GM19043 (cell line): Measurements from ENCODE around the gene POU3F3.

Experiments used
- ATAC-seq: cut with Tn5 transposase; IDR thresholded peaks from one replicate; pipeline ENCODE4 v1.9.1; 2021; ENCODE audit warnings: low read depth; ENCODE audit not compliant: unreplicated experiment

POU3F3 gene

GRCh38 chr2:104872866-104873688, 19.2 kb downstream of the POU3F3 start:
- ATAC-seq: peak; percentile 74

- no peak for ATAC-seq
Observed at GRCh38 chr2:104873689-104874054, 19.8 kb downstream of the POU3F3 start.

GRCh38 chr2:104874230-104874629, 20.3 kb downstream of the POU3F3 start:
- ATAC-seq: no peak

- ATAC-seq: no peak
Observed at GRCh38 chr2:104875262-104875661, 21.3 kb downstream of the POU3F3 start.

GRCh38 chr2:104876606-104877570, 23.0 kb downstream of the POU3F3 start:
- ATAC-seq: no peak

- ATAC-seq: no peak
Observed at GRCh38 chr2:104878863-104879512, 25.1 kb downstream of the POU3F3 start.

- no peak for ATAC-seq
Observed at GRCh38 chr2:104880076-104880475, 26.2 kb downstream of the POU3F3 start.

- ATAC-seq: no peak
Observed at GRCh38 chr2:104883357-104883756, 29.4 kb downstream of the POU3F3 start.

GRCh38 chr2:104885119-104885782, 31.3 kb downstream of the POU3F3 start:
- ATAC-seq: no peak

GRCh38 chr2:104887676-104888075, 33.8 kb downstream of the POU3F3 start:
- no peak for ATAC-seq

- ATAC-seq: no peak
Observed at GRCh38 chr2:104888489-104889258, 34.8 kb downstream of the POU3F3 start.

GRCh38 chr2:104889291-104889959, 35.5 kb downstream of the POU3F3 start:
- ATAC-seq: no peak

GRCh38 chr2:104889960-104890684, 36.2 kb downstream of the POU3F3 start:
- ATAC-seq: no peak

GRCh38 chr2:104890685-104891069, 36.8 kb downstream of the POU3F3 start:
- no peak for ATAC-seq

- no peak for ATAC-seq
Observed at GRCh38 chr2:104891145-104891544, 37.2 kb downstream of the POU3F3 start.

- ATAC-seq: no peak
Observed at GRCh38 chr2:104896446-104896845, 42.5 kb downstream of the POU3F3 start.

- ATAC-seq: no peak
Observed at GRCh38 chr2:104897515-104898184, 43.7 kb downstream of the POU3F3 start.

- no peak for ATAC-seq
Observed at GRCh38 chr2:104900608-104901007, 46.7 kb downstream of the POU3F3 start.
